Measurements from ENCODE around the gene LEPROT.

The LEPROT gene

GRCh38 chr1:65420590-65421350 lies at the start of gene LEPROT, which contains the start of gene LEPR:
LEPROT (plus strand) TSS chr1:65420668; CDS start chr1:65420725, 57 bp downstream.
LEPR (plus strand) TSS chr1:65420668; CDS start chr1:65565566, 144,898 bp downstream.
- H3K79me2 ChIP-seq (ENCODE audit: insufficient read depth, low read length) = 0 out of 2 replicates have a peak, but pooled peaks cover 9% of the 10 kb centered on the region
- H3K4me3 ChIP-seq (ENCODE audit: low read depth, low read length, poor library complexity, severe bottlenecking) = peak within 1 kb of the TSS; percentile 91
- no peaks in the 10 kb centered on the region for H3F3A ChIP-seq (ENCODE audit: insufficient read depth, low read length)
- peaks cover 37% of the 10 kb centered on the region for H3K4me1 ChIP-seq (ENCODE audit: insufficient read depth, low read length, severe bottlenecking)
- no peak; the same call in 1 of the 2 replicates for TF ChIP-seq CTCF (IDR thresholded peaks at IDR 0.05; ENCODE audit: low read length)
- H3K27me3 ChIP-seq (ENCODE audit: insufficient read depth, low read length) = no peaks in the 10 kb centered on the region
- H3K9me3 ChIP-seq (ENCODE audit: low read length) = no peaks in the 10 kb centered on the region
- peaks cover 7% of the 10 kb centered on the region; the same call in 1 of the 2 replicates for H3K36me3 ChIP-seq (ENCODE audit: insufficient read depth, low read length)
- peak within 1 kb of the TSS; percentile 88 for H3K4me2 ChIP-seq (ENCODE audit: low read length)
- H3K9ac ChIP-seq (ENCODE audit: low read length) = peak within 1 kb of the TSS; percentile 91
- peak within 1 kb of the TSS; percentile 65 for H3K27ac ChIP-seq (ENCODE audit: low read depth, low read length, poor library complexity, severe bottlenecking)
- H3K9me2 ChIP-seq (ENCODE audit: low read depth, low read length) = no peaks in the 10 kb centered on the region
- H4K20me1 ChIP-seq (ENCODE audit: insufficient read depth, low read length) = no peaks in the 10 kb centered on the region
- H2AFZ ChIP-seq (ENCODE audit: low read length) = peak within 1 kb of the TSS; percentile 9; the same call in 1 of the 2 replicates

- 0 out of 2 replicates have a peak, but pooled peaks cover 2% of the 10 kb centered on the region for H3K9me3 ChIP-seq (ENCODE audit: low read length)
- H3K9ac ChIP-seq (ENCODE audit: low read length) = no peak overlapping the region
- H3K79me2 ChIP-seq (ENCODE audit: insufficient read depth, low read length) = no peaks in the 10 kb centered on the region
- no peak overlapping the region for H3K4me3 ChIP-seq (ENCODE audit: low read depth, low read length, poor library complexity, severe bottlenecking)
- no peaks in the 10 kb centered on the region for H3F3A ChIP-seq (ENCODE audit: insufficient read depth, low read length)
- no peak overlapping the region for H2AFZ ChIP-seq (ENCODE audit: low read length)
- H3K9me2 ChIP-seq (ENCODE audit: low read depth, low read length) = no peaks in the 10 kb centered on the region
- no peak overlapping the region for H3K4me2 ChIP-seq (ENCODE audit: low read length)
- no peaks in the 10 kb centered on the region for H4K20me1 ChIP-seq (ENCODE audit: insufficient read depth, low read length)
- H3K27ac ChIP-seq (ENCODE audit: low read depth, low read length, poor library complexity, severe bottlenecking) = no peak overlapping the region
- no peaks in the 10 kb centered on the region for H3K36me3 ChIP-seq (ENCODE audit: insufficient read depth, low read length)
- TF ChIP-seq CTCF (IDR thresholded peaks at IDR 0.05; ENCODE audit: low read length) = no peak
- no peak for TF ChIP-seq EZH2 (IDR thresholded peaks at IDR 0.05; ENCODE audit: borderline replicate concordance, low read length)
- no peaks in the 10 kb centered on the region for H3K4me1 ChIP-seq (ENCODE audit: insufficient read depth, low read length, severe bottlenecking)
- no peaks in the 10 kb centered on the region for H3K27me3 ChIP-seq (ENCODE audit: insufficient read depth, low read length)
These were observed 48.9 kb upstream of the LEPROT start for GRCh38 chr1:65371544-65371943.

GRCh38 chr1:65372557-65372956 lies 47.9 kb upstream of the LEPROT start:
- H3K4me2 ChIP-seq (ENCODE audit: low read length) = no peak overlapping the region
- no peak overlapping the region for H3K27ac ChIP-seq (ENCODE audit: low read depth, low read length, poor library complexity, severe bottlenecking)
- H3K9me3 ChIP-seq (ENCODE audit: low read length) = 0 out of 2 replicates have a peak, but pooled peaks cover 2% of the 10 kb centered on the region
- H3K27me3 ChIP-seq (ENCODE audit: insufficient read depth, low read length) = no peaks in the 10 kb centered on the region
- no peaks in the 10 kb centered on the region for H3K36me3 ChIP-seq (ENCODE audit: insufficient read depth, low read length)
- H4K20me1 ChIP-seq (ENCODE audit: insufficient read depth, low read length) = no peaks in the 10 kb centered on the region
- H3K4me1 ChIP-seq (ENCODE audit: insufficient read depth, low read length, severe bottlenecking) = no peaks in the 10 kb centered on the region
- H3F3A ChIP-seq (ENCODE audit: insufficient read depth, low read length) = no peaks in the 10 kb centered on the region
- TF ChIP-seq CTCF (IDR thresholded peaks at IDR 0.05; ENCODE audit: low read length) (no peak), EZH2 (IDR thresholded peaks at IDR 0.05; ENCODE audit: borderline replicate concordance, low read length) (no peak)
- no peaks in the 10 kb centered on the region for H3K79me2 ChIP-seq (ENCODE audit: insufficient read depth, low read length)
- H3K9ac ChIP-seq (ENCODE audit: low read length) = no peak overlapping the region
- no peak overlapping the region for H3K4me3 ChIP-seq (ENCODE audit: low read depth, low read length, poor library complexity, severe bottlenecking)
- H2AFZ ChIP-seq (ENCODE audit: low read length) = no peak overlapping the region
- no peaks in the 10 kb centered on the region for H3K9me2 ChIP-seq (ENCODE audit: low read depth, low read length)
